Keratinocyte (primary cell): Measurements from ENCODE around the gene DCDC2C. TPM values are rescaled to one million over a fixed set of nuclear protein-coding genes. Genes with fewer than 3 reads are reported as not detected.

ENCODE experiments used
- DNase-seq: peaks from one replicate; pipeline ENCODE4 v3.0.0-alpha.2; 2011; ENCODE audit warnings: low read depth, missing footprints, low spot score
- FAIRE-seq: peaks from 2 replicates; lab custom pipeline; 2011; peaks lifted over from hg19 to GRCh38; lab: Jason Lieb, UNC
- H2AFZ ChIP-seq: 2 replicates; pipeline ENCODE4 v1.6.0; 2012; ENCODE audit warnings: low read length, control low read depth, inconsistent platforms; ENCODE audit not compliant: control insufficient read depth
- H3K27ac ChIP-seq: 2 replicates; pipeline ENCODE4 v1.5.1; 2011; ENCODE audit warnings: low read length; ENCODE audit not compliant: control insufficient read depth, insufficient read depth
- H3K27me3 ChIP-seq: 3 replicates; pipeline ENCODE4 v1.6.0; 2011; ENCODE audit warnings: low read length; ENCODE audit not compliant: control insufficient read depth, insufficient read depth; ENCODE audit errors: extremely low read depth
- H3K36me3 ChIP-seq, 2 experiments: 2 replicates in 1 of 2; 3 replicates in 1 of 2; pipeline ENCODE4 v1.5.1; 2011; ENCODE audit warnings: low read length in 2 of 2, mild to moderate bottlenecking in 1 of 2; ENCODE audit not compliant: control insufficient read depth in 2 of 2, insufficient read depth in 2 of 2; ENCODE audit errors: extremely low read depth in 1 of 2
- H3K4me1 ChIP-seq: 3 replicates; pipeline ENCODE4 v1.5.1; 2011; ENCODE audit warnings: low read length; ENCODE audit not compliant: control insufficient read depth, insufficient read depth; ENCODE audit errors: extremely low read depth
- H3K4me2 ChIP-seq: 3 replicates; pipeline ENCODE4 v1.6.0; 2011; ENCODE audit warnings: low read depth, low read length; ENCODE audit not compliant: control insufficient read depth, insufficient read depth; ENCODE audit errors: extremely low read depth
- H3K4me3 ChIP-seq, 3 experiments: fragments of 200-600 bp in 1 of 3; sonication (generic) in 1 of 3; 2 replicates in 2 of 3; 3 replicates in 1 of 3; pipeline ENCODE4 v1.5.1; 2011 to 2016; ENCODE audit warnings: low read length in 3 of 3, mild to moderate bottlenecking in 3 of 3, control low read depth in 2 of 3, inconsistent platforms in 1 of 3, low read depth in 1 of 3, mixed read lengths in 1 of 3, mixed run types in 1 of 3, moderate library complexity in 1 of 3; ENCODE audit not compliant: control insufficient read depth in 2 of 3, insufficient read depth in 2 of 3; ENCODE audit errors: extremely low read depth in 1 of 3
- H3K79me2 ChIP-seq: 2 replicates; pipeline ENCODE4 v1.6.0; 2012; ENCODE audit warnings: low read length; ENCODE audit not compliant: control insufficient read depth, insufficient read depth
- H3K9ac ChIP-seq: 3 replicates; pipeline ENCODE4 v1.6.0; 2011; ENCODE audit warnings: low read length; ENCODE audit not compliant: control insufficient read depth, insufficient read depth; ENCODE audit errors: extremely low read depth
- H3K9me1 ChIP-seq: 3 replicates; pipeline ENCODE4 v1.6.0; 2011; ENCODE audit warnings: low read length; ENCODE audit not compliant: control insufficient read depth, insufficient read depth; ENCODE audit errors: extremely low read depth
- H3K9me3 ChIP-seq: 2 replicates; pipeline ENCODE4 v1.5.1; 2012; ENCODE audit warnings: low read depth, low read length; ENCODE audit not compliant: control insufficient read depth
- H4K20me1 ChIP-seq: 3 replicates; pipeline ENCODE4 v1.6.0; 2011; ENCODE audit warnings: low read length; ENCODE audit not compliant: control insufficient read depth, insufficient read depth; ENCODE audit errors: extremely low read depth
- EZH2 ChIP-seq: IDR thresholded peaks from one replicate; pipeline ENCODE4 v1.6.1; 2012; ENCODE audit warnings: inconsistent platforms, mild to moderate bottlenecking, low read length, moderate library complexity
- dilution Hi-C: fragments of 300-500 bp; cut with MboI; formaldehyde crosslinking; loops from one replicate; pipeline ENCODE4 v1.7.0; 2020; ENCODE audit warnings: low sequenced_read_pairs; ENCODE audit not compliant: extremely low pct_ligation_motif_present
- polyA plus RNA-seq, 5 experiments: library from polyadenylated mRNA; depleted of rRNA in 3 of 5; stranded (reverse) in 3 of 5; stranded (forward) in 1 of 5; unstranded in 1 of 5; fragments of >200 nt; gene quantifications; 1 replicate in 1 of 5; 2 replicates in 3 of 5; 3 replicates in 1 of 5; pipeline versions ENCODE4 v1.2.1 to v1.2.3, GENCODE V29; 2011 to 2012; ENCODE audit warnings: missing spikeins in 2 of 5, low read depth in 1 of 5, low replicate concordance in 1 of 5
- TF ChIP-seq, protein P1 (sequence below), 3 experiments: IDR thresholded peaks in 1 of 3; conservative IDR thresholded peaks in 1 of 3; optimal IDR thresholded peaks in 1 of 3; 2 replicates in 2 of 3; 3 replicates in 1 of 3; pipeline versions ENCODE3 to v1.5.1; 2011; ENCODE audit warnings: low read length in 3 of 3, mild to moderate bottlenecking in 3 of 3, moderate library complexity in 2 of 3, control low read depth in 1 of 3, inconsistent platforms in 1 of 3; ENCODE audit not compliant: insufficient read depth in 2 of 3; ENCODE audit errors: extremely low read depth in 1 of 3

Gene DCDC2C
- polyA plus RNA-seq, 1 donor (not counting 4 experiments of a cell fraction or from before 2014, with no cell fraction given), result not detected

DNA sequence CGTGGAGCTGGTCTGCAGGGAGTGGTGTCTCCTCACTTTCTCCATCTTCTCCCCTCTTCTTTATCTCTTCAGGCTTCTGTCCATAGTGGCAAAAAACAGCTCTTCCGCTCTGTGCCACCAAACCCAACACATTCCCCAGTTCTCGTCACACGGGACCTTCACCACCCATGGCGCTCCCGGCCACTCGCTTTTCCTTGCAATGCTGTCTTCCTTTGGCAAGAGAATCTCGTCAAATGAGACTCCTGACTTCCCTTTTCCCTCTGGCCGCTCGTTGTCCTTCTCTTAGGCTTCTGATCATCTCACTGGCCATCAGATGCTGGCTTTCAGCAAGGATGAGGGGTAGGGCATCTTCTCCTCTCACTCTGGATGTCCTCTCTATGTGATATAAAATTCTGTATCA is 72.9 kb downstream of the DCDC2C start:
- Histone ChIP-seq H3K4me3 (no peak overlapping the region), H3K9ac (no peak overlapping the region), H2AFZ (no peak overlapping the region), H3K36me3 (no peaks in the 10 kb centered on the region), H3K4me1 (no peaks in the 10 kb centered on the region), H3K27me3 (no peaks in the 10 kb centered on the region), H3K9me1 (no peaks in the 10 kb centered on the region), H3K79me2 (no peaks in the 10 kb centered on the region), H3K4me2 (no peak overlapping the region), H4K20me1 (no peaks in the 10 kb centered on the region), H3K9me3 (no peaks in the 10 kb centered on the region), H3K27ac (no peak overlapping the region)
- dilution Hi-C loops, result no loop called here
- TF ChIP-seq, protein P1, sequence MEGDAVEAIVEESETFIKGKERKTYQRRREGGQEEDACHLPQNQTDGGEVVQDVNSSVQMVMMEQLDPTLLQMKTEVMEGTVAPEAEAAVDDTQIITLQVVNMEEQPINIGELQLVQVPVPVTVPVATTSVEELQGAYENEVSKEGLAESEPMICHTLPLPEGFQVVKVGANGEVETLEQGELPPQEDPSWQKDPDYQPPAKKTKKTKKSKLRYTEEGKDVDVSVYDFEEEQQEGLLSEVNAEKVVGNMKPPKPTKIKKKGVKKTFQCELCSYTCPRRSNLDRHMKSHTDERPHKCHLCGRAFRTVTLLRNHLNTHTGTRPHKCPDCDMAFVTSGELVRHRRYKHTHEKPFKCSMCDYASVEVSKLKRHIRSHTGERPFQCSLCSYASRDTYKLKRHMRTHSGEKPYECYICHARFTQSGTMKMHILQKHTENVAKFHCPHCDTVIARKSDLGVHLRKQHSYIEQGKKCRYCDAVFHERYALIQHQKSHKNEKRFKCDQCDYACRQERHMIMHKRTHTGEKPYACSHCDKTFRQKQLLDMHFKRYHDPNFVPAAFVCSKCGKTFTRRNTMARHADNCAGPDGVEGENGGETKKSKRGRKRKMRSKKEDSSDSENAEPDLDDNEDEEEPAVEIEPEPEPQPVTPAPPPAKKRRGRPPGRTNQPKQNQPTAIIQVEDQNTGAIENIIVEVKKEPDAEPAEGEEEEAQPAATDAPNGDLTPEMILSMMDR (optimal IDR thresholded peaks at IDR 0.05 in 1 of 3, IDR thresholded peaks at IDR 0.05 in 1 of 3, conservative IDR thresholded peaks at IDR 0.05 in 1 of 3; ENCODE audit: extremely low read depth in 1 of 3, insufficient read depth in 2 of 3, low read length in 3 of 3), result no peak
- TF ChIP-seq EZH2, result no peak
- FAIRE-seq (no peak), DNase-seq (no peak)

DNA sequence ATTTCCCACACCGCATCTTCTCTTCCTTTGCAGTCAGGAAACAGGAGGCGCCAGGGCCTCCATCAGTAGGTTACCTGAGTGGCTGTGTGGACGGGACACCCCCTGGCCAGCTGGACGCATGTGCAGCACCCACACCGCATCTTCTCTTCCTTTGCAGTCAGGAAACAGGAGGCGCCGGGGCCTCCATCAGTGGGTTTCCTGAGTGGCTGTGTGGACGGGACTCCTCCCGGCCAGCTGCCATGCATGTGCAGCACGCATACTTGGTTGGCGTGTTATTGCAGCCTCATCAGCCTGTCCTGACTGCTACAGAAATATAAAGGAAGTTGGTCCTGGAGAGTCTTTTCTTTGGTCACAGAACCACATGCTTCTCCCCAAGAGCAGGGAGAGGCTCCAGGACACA is 74.6 kb downstream of the DCDC2C start:
- no peak for TF ChIP-seq EZH2
- TF ChIP-seq, protein P1 (optimal IDR thresholded peaks at IDR 0.05 in 1 of 3, IDR thresholded peaks at IDR 0.05 in 1 of 3, conservative IDR thresholded peaks at IDR 0.05 in 1 of 3; ENCODE audit: extremely low read depth in 1 of 3, insufficient read depth in 2 of 3, low read length in 3 of 3), result no peak
- dilution Hi-C loops, result no loop called here
- Histone ChIP-seq H3K4me2 (no peak overlapping the region), H3K36me3 (no peaks in the 10 kb centered on the region), H3K27me3 (no peaks in the 10 kb centered on the region), H2AFZ (no peak overlapping the region), H3K4me1 (no peaks in the 10 kb centered on the region), H3K9ac (no peak overlapping the region), H3K27ac (no peak overlapping the region), H3K9me3 (no peaks in the 10 kb centered on the region), H3K9me1 (no peaks in the 10 kb centered on the region), H3K79me2 (no peaks in the 10 kb centered on the region), H4K20me1 (no peaks in the 10 kb centered on the region), H3K4me3 (no peak overlapping the region)
- FAIRE-seq (no peak), DNase-seq (no peak)
